Left ventricle myocardium superior (tissue), 1 donor: ENCODE data around the gene GRK5. TPM values are rescaled to one million over a fixed set of nuclear protein-coding genes. Genes with fewer than 3 reads are reported as not detected.

Experiments
- ATAC-seq: fragments of 200-7000 bp; cut with Tn5 transposase; one replicate; pipeline ENCODE4 v1.9.1; 2020; ENCODE audit warnings: mild to moderate bottlenecking, moderate library complexity
- DNase-seq: peaks from one replicate; pipeline ENCODE4 v3.0.0-alpha.2; 2020
- intact Hi-C: fragments of 100-400 bp; cut with micrococcal nuclease; formaldehyde crosslinking; loops from one replicate; pipeline ENCODE4 v1.11.0; 2022
- total RNA-seq: library from RNA; stranded (reverse); fragmentation: NEBNext Ultra II Directional; extraction: Animal tissue kit (Norgen Biotek cat#: 25700); gene quantifications from one replicate; pipeline ENCODE4 v1.2.1, GENCODE V29; 2021
- donor health status: DM: no; HTN: yes; CAD: no; lungs with severe emphysema.

Gene GRK5
- total RNA-seq, 1 donor from 2014 or later: 43.4 TPM

DNA sequence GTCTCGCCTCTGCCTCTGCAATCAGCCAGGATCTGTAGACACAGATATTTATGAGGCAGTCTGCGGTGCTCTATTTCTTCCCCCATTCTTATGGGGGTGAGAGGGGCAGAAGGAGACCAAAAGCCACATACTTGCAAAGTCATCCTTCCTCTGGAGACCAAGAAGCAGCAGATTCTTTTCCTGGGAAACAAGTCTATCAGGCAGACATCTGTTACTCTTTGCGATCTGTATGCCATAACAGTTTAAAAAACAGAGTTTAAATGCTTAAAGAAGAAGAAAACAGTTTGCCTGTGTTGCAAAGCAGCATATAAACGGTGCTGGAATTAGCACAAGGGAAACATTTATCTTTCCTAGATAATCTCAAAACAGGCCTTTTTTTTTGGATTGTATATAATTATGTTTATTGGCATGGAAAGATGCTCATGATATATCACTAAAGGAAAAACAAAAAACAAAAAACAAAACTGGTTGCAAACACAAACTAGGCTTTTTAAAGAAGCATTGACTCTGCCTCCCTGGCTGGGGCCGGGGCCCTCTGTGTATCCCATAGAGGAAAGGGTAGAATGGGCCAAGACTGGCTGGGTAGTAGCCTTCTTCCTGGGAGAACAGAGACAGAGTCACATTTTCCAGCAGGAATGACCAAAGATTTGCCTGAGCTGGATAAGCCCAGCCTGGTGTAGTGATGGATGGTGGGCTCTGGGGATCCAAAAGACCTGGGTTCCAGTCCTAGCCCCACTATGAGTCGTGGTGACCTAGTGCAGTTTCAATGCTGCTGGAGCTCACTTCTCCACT lies 284.8 kb downstream of the GRK5 start:
- no peak for DNase-seq
- no peak for ATAC-seq
- intact Hi-C loops: loop anchor here (5.0 kb wide), 1 partner anchor 290 kb away; no protein-coding TSS in a partner anchor

GRCh38 chr10:119493155-119493554 lies 285.8 kb downstream of the GRK5 start:
- DNase-seq (no peak), ATAC-seq (no peak)
- intact Hi-C loops: loop anchor here (5.0 kb wide), 1 partner anchor 291 kb away; no protein-coding TSS in a partner anchor

GRCh38 chr10:119494236-119495020 lies 287.1 kb downstream of the GRK5 start:
- ATAC-seq (no peak), DNase-seq (no peak)
- intact Hi-C loops: loop anchor here (5.0 kb wide), 1 partner anchor 292 kb away; no protein-coding TSS in a partner anchor

GRCh38 chr10:119495021-119495505 lies 287.7 kb downstream of the GRK5 start:
- intact Hi-C loops: no loop called here
- DNase-seq: no peak
- peak; percentile 32 for ATAC-seq

DNA sequence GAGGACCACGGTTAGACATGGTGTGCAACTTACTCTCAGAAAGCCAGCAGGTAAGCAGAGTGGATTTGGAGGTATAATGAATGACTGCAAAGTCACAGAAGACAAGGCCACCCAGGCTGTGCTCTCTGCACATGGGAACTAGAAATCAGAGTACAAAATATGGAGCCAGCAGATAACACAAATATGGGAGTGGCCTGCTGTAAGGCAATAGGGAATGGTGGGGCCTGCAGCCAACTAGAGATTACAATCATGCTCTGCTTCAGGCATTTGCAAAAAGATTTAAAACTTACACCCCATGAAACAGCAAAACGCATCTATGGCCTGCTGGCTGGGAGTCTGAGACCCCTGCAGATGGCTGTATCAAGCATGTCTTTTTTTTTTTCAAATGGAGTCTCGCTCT lies 288.2 kb downstream of the GRK5 start:
- no peak for DNase-seq
- ATAC-seq: no peak
- intact Hi-C loops: no loop called here

DNA sequence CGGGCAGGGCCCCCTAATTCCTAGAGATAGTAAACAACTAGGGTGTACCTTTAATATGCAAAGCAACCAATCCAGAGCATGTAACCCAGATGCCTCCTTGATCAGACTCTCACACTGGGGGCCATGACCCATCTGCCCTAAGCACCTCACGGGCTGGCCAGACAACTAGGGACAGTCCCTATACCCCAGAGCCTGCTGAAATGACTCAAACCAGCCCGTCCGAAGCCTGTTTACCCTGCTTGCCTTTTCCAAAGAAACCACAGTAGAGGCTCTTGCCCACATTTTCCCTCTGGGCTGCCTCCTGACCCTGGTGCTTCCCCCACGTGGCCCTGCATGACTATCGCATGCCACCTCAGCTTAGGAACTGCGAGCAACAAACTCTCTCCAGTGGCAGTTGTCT lies 288.9 kb downstream of the GRK5 start:
- no peak for ATAC-seq
- no peak for DNase-seq
- intact Hi-C loops: no loop called here

GRCh38 chr10:119497243-119497642 lies 289.9 kb downstream of the GRK5 start:
- no peak for DNase-seq
- no peak for ATAC-seq
- intact Hi-C loops: no loop called here

DNA sequence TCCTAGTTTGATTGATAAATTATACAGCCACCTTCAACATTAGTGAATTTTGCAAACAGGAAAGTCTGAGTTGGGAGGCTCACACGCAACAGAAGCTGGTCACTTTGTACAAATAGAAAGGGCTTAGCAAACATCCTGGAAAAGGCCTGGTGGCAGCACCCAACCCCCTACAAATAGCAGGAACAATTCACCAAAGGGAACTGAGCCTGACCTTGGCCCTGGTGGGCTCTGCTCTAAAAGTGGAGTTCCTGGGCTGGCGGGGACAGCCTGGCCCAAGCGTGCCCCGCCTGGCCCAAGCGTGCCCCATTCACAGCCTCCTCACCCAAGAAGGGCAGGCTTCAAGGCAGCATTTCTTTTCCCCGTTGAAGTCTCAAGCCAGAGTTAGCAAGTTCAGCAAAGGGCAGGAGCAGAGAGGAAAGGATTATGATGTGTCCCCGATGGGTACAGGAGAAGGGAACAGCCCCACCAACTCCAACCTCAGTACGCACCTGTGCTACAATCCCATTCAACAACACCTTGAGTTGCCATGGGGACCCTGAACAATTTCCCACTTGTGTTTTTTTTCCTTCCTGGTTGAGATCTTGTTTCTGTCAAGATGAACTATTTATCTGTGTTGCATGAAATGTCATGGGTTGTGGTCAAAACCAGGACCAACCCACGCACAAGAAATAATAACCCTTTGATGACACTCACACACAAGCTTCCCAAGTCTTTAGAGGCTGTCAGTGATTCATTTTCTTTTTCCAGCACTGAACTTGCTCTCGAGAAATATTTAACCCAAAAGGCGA lies 291.7 kb downstream of the GRK5 start:
- no peak for ATAC-seq
- intact Hi-C loops: no loop called here
- DNase-seq: no peak

- ATAC-seq (no peak), DNase-seq (no peak)
- intact Hi-C loops: no loop called here
Measured at GRCh38 chr10:119499677-119500002, 292.3 kb downstream of the GRK5 start.

- ATAC-seq (no peak), DNase-seq (no peak)
- intact Hi-C loops: no loop called here
Measured at GRCh38 chr10:119500123-119500795, 292.9 kb downstream of the GRK5 start.

DNA sequence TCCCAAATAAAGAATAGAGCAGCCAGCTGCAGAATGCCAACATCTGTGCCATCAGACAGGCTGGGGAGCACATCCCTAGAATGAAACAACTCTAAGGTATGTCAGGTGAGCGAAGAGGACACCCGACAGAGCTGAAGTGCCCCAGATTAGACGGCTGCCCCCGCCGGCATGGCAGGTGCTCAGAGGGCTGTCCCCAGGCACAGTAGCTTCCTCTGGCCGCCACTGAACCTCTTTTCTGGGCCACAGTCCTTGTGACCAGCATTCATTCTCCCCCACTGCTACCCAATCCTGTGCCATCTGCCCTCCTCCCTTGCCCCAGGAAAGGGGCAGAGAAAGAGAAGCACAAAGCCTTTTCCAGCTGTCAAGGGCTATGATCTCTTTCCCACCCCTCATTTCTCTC lies 293.4 kb downstream of the GRK5 start:
- DNase-seq: no peak
- ATAC-seq: no peak
- intact Hi-C loops: no loop called here

DNA sequence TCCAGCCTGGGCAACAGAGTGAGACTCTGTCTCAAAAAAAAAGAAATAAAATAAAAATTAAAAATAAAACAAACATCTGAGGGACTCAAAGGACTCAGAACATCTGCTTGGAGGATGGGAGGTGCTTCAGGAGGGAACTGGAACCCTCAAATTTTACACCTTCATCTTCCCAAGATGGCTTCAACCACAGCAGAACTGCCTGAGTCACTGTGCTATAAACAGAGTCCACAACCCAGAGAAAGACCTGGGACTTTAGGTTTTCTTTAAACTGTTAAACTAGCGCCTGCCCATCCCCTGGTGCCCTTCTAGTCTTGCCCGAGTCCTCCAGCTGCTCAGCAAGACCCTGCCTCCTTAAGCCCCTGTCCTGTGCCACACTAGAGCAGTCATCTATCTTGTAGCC lies 294.3 kb downstream of the GRK5 start:
- intact Hi-C loops: no loop called here
- no peak for ATAC-seq
- no peak for DNase-seq

- no peak for ATAC-seq
- intact Hi-C loops: no loop called here
- DNase-seq: no peak
Measured at GRCh38 chr10:119502209-119502608, 294.8 kb downstream of the GRK5 start.

GRCh38 chr10:119502618-119503155 lies 295.3 kb downstream of the GRK5 start:
- DNase-seq (no peak), ATAC-seq (no peak)
- intact Hi-C loops: no loop called here

DNA sequence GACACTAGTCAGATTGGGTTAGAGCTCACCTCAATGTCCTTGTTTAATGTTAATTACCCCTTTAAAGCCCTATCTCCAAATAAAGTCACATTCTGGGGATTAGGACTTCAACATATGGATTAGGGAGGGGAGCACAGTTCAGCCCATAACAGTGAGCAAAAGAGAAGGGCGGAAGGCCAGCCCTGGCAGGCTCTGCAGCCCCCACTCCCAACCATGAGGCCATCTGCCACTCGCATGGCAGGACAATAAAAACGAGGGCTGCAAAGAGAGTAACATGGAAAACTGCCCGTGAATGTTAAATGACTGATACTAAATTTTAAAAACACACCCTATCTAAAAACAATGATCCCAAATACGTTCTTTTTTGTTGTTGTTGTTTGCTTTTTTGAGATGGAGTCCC lies 296.4 kb downstream of the GRK5 start:
- ATAC-seq (no peak), DNase-seq (no peak)
- intact Hi-C loops: no loop called here

GRCh38 chr10:119504651-119505050 lies 297.3 kb downstream of the GRK5 start:
- intact Hi-C loops: no loop called here
- DNase-seq (no peak), ATAC-seq (no peak)

- intact Hi-C loops: no loop called here
- ATAC-seq (no peak), DNase-seq (no peak)
Measured at GRCh38 chr10:119505131-119505551, 297.8 kb downstream of the GRK5 start.
